ACC112 (cell line): Measurements from ENCODE around the gene NEK3.
"Not testable (repeated sequence)": the region's sequence is repeated elsewhere in the genome, so short reads cannot be mapped to it uniquely, and the experiment has no call there.

Experiments used
- H2AFZ ChIP-seq: fragments of 200-600 bp; sonication (generic); one replicate; pipeline ENCODE4 v1.6.0; 2017; ENCODE audit warnings: antibody characterized with exemption, low read length; ENCODE audit not compliant: unreplicated experiment
- H3K27ac ChIP-seq: fragments of 200-600 bp; sonication (generic); 2 replicates; pipeline ENCODE4 v1.5.1; 2014; ENCODE audit warnings: low read depth, mild to moderate bottlenecking, antibody characterized with exemption, low read length, moderate library complexity
- H3K27me3 ChIP-seq: fragments of 200-600 bp; sonication (generic); 2 replicates; pipeline ENCODE4 v1.6.1; 2014; ENCODE audit warnings: mild to moderate bottlenecking, antibody characterized with exemption, low read length, moderate library complexity, mixed read lengths; ENCODE audit not compliant: insufficient read depth
- H3K36me3 ChIP-seq: fragments of 200-600 bp; sonication (generic); 2 replicates; pipeline ENCODE4 v1.6.1; 2016; ENCODE audit warnings: mild to moderate bottlenecking, antibody characterized with exemption, low read length, moderate library complexity, mixed read lengths; ENCODE audit not compliant: insufficient read depth
- H3K4me1 ChIP-seq: fragments of 200-600 bp; sonication (generic); one replicate; pipeline ENCODE4 v1.6.1; 2016; ENCODE audit warnings: low read length, mixed read lengths; ENCODE audit not compliant: insufficient read depth, unreplicated experiment, control insufficient read depth
- H3K4me3 ChIP-seq: fragments of 200-600 bp; sonication (generic); 2 replicates; pipeline ENCODE4 v1.5.1; 2014; ENCODE audit warnings: mild to moderate bottlenecking, low read depth, low read length
- H3K79me2 ChIP-seq: fragments of 200-600 bp; sonication (generic); one replicate; pipeline ENCODE4 v1.6.0; 2016; ENCODE audit warnings: low read length; ENCODE audit not compliant: control insufficient read depth, unreplicated experiment, insufficient read depth

NEK3 gene

DNA sequence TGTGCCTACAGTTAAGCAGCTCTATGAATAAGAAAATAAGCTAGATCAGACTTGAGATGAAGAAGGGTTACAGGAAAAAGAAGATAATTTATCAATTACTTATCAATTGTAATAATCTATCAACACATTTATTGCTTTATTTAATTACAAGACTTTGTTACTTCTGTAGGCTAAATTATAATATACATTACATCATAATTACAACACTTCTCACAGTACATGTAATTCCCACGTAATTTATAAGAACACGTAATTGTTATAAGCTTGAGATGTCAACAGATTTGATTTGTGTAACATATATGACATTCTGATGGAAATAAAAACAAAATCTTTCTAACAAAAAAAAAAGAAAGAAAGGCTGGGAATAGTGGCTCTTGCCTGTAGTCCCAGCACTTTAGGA, 67.3 kb downstream of the NEK3 start:
- Histone ChIP-seq H3K27me3 (peaks cover 2% of the 10 kb centered on the region; the same call in 1 of the 2 replicates), H3K4me1 (no peaks in the 10 kb centered on the region), H2AFZ (no peak overlapping the region)

DNA sequence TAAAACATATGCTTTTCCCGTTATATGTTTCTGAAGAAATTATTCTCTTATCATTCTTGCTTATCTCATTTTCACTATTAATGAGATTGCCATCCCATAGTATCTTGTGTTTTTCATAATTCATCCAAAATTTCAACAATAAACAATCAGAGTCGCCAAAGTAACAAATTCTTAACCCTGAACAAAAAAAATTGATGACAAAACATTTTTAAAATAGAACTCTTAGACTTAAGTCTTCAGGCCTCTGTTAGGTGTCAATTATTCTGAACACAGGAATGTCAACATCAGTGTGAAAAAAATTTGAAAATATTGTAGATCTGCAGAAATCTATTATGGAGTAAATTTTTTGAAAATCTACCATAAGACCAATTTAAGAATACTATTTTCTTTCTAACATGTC, 67.9 kb downstream of the NEK3 start:
- Histone ChIP-seq H3K27me3 (peaks cover 8% of the 10 kb centered on the region), H2AFZ (no peak overlapping the region), H3K36me3 (no peaks in the 10 kb centered on the region), H3K4me3 (no peak overlapping the region), H3K79me2 (no peaks in the 10 kb centered on the region), H3K4me1 (no peaks in the 10 kb centered on the region), H3K27ac (no peak overlapping the region)

More for the DNA sequence above, 67.3 kb downstream of the NEK3 start:
- no peak overlapping the region for H3K27ac ChIP-seq
- no peaks in the 10 kb centered on the region for H3K79me2 ChIP-seq
- no peaks in the 10 kb centered on the region for H3K36me3 ChIP-seq
- no peak overlapping the region for H3K4me3 ChIP-seq

DNA sequence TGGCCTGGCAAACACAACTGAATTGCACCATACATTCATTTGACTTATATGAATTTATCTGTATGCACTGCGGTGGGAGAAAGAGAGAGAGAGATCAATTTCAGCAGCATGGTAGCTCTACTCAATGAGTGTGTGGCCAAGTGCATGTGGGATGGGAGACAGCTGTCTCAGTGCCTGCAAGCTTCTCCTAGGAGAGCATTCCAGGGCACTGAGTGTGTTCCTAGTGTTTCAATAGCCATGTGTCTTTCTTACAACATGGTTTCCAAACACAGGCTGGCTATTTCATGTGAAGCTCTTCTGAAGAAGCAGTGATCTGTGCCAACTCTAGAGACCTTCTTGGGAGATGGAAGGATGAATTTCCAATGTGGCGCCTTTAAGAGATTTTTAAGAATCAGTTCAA, 74.0 kb downstream of the NEK3 start:
- peaks cover 9% of the 10 kb centered on the region for H3K27me3 ChIP-seq

DNA sequence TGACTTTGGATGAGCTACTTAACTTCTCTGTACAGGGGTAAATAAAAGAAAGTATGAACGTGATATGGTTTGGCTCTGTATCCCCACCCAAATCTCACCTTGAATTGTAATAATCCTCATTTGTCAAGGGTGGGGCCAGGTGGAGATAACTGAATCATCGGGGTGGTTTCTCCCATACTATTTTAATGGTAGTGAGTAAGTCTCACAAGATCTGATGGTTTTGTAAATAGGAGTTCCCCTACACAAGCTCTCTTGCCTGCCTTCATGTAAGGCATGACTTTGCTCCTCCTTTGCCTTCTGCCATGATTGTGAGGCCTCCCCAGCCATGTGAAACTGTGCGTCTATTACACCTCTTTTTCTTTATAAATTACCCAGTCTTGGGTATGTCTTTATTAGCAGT, 74.4 kb downstream of the NEK3 start:
- not testable (repeated sequence) for H3K79me2 ChIP-seq, H2AFZ ChIP-seq, H3K36me3 ChIP-seq, H3K27me3 ChIP-seq, H3K4me3 ChIP-seq, H3K4me1 ChIP-seq, H3K27ac ChIP-seq

More for the DNA sequence above, 74.0 kb downstream of the NEK3 start:
- Histone ChIP-seq H3K4me3 (no peak overlapping the region), H3K79me2 (no peaks in the 10 kb centered on the region), H2AFZ (no peak overlapping the region), H3K27ac (no peak overlapping the region), H3K4me1 (no peaks in the 10 kb centered on the region), H3K36me3 (no peaks in the 10 kb centered on the region)
